Measurements from ENCODE around the gene ARHGEF16. TPM values are rescaled to one million over a fixed set of nuclear protein-coding genes. Genes with fewer than 3 reads are reported as not detected.

ARHGEF16 gene
- total RNA-seq, 1 experiment from 2014 or later = 17.2 TPM

GRCh38 chr1:3498246-3498930 is 43.9 kb downstream of the ARHGEF16 start:
- CTCF ChIA-PET = interaction anchor here (1.9 kb wide), 1 partner anchor 20 kb away, joined by 7 read pairs; no protein-coding TSS in a partner anchor
- Mint-ChIP-seq H3K36me3 (no peaks in the 10 kb centered on the region), H3K9me3 (no peaks in the 10 kb centered on the region), H3K4me1 (no peaks in the 10 kb centered on the region), H3K27me3 (ENCODE audit: low read depth) (no peaks in the 10 kb centered on the region), H3K4me3 (no peak overlapping the region), H3K27ac (no peak overlapping the region)
- TF ChIP-seq OVOL2 (CRISPR knock-in tag; IDR thresholded peaks at IDR 0.05; ENCODE audit: borderline replicate concordance) (no peak), TCF7 (CRISPR knock-in tag; IDR thresholded peaks at IDR 0.05; ENCODE audit: low read depth) (no peak), TEAD4 (CRISPR knock-in tag; IDR thresholded peaks at IDR 0.05) (no peak), CREM (CRISPR knock-in tag; IDR thresholded peaks at IDR 0.05) (no peak)
- ATAC-seq = no peak
- no peak for DNase-seq (ENCODE audit: low spot score)
- POLR2A ChIA-PET = no interaction called here

GRCh38 chr1:3498986-3499385 is 44.5 kb downstream of the ARHGEF16 start:
- no peak for ATAC-seq
- Mint-ChIP-seq H3K27me3 (ENCODE audit: low read depth) (no peaks in the 10 kb centered on the region), H3K4me1 (no peaks in the 10 kb centered on the region), H3K36me3 (no peaks in the 10 kb centered on the region), H3K9me3 (no peaks in the 10 kb centered on the region), H3K27ac (no peak overlapping the region), H3K4me3 (no peak overlapping the region)
- DNase-seq (ENCODE audit: low spot score) = no peak
- CTCF ChIA-PET = interaction anchor here (0.9 to 6.2 kb wide), 5 partner anchors 8 to 124 kb away, joined by 4 to 71 read pairs (median 4); no protein-coding TSS in a partner anchor
- TF ChIP-seq ZNF423 (CRISPR knock-in tag; IDR thresholded peaks at IDR 0.05) (no peak), ATF3 (CRISPR knock-in tag; conservative IDR thresholded peaks at IDR 0.05) (no peak), HMGA2 (CRISPR knock-in tag; IDR thresholded peaks at IDR 0.05) (no peak), NR3C1 (CRISPR knock-in tag; conservative IDR thresholded peaks at IDR 0.05; ENCODE audit: low read depth) (no peak), ZNF512 (CRISPR knock-in tag; IDR thresholded peaks at IDR 0.05; ENCODE audit: borderline replicate concordance) (no peak), ZNF317 (CRISPR knock-in tag; IDR thresholded peaks at IDR 0.05; ENCODE audit: borderline replicate concordance, low read depth) (no peak), TCF7 (CRISPR knock-in tag; IDR thresholded peaks at IDR 0.05; ENCODE audit: low read depth) (no peak), FOXK1 (CRISPR knock-in tag; IDR thresholded peaks at IDR 0.05) (no peak), ZNF671 (CRISPR knock-in tag; IDR thresholded peaks at IDR 0.05) (no peak), FOXJ3 (CRISPR knock-in tag; IDR thresholded peaks at IDR 0.05; ENCODE audit: borderline replicate concordance) (no peak), MXD4 (CRISPR knock-in tag; IDR thresholded peaks at IDR 0.05; ENCODE audit: borderline replicate concordance) (no peak), ATF6 (CRISPR knock-in tag; IDR thresholded peaks at IDR 0.05) (no peak), OVOL2 (CRISPR knock-in tag; IDR thresholded peaks at IDR 0.05; ENCODE audit: borderline replicate concordance) (no peak), CDX4 (CRISPR knock-in tag; IDR thresholded peaks at IDR 0.05; ENCODE audit: borderline replicate concordance) (no peak), ARID4B (CRISPR knock-in tag; IDR thresholded peaks at IDR 0.05; ENCODE audit: borderline replicate concordance) (no peak), ZNF396 (CRISPR knock-in tag; IDR thresholded peaks at IDR 0.05; ENCODE audit: borderline replicate concordance) (no peak), GRHL2 (CRISPR knock-in tag; IDR thresholded peaks at IDR 0.05; ENCODE audit: insufficient replicate concordance, severe bottlenecking) (no peak)
- POLR2A ChIA-PET = interaction anchor here (1.1 kb wide), 1 partner anchor 32 kb away, joined by 3 read pairs; no protein-coding TSS in a partner anchor

Data from WTC11 (cell line).